ENCODE measurements around the gene TCL1A.
"Not testable (repeated sequence)": the region's sequence is repeated elsewhere in the genome, so short reads cannot be mapped to it uniquely, and the experiment has no call there.

TCL1A gene

DNA sequence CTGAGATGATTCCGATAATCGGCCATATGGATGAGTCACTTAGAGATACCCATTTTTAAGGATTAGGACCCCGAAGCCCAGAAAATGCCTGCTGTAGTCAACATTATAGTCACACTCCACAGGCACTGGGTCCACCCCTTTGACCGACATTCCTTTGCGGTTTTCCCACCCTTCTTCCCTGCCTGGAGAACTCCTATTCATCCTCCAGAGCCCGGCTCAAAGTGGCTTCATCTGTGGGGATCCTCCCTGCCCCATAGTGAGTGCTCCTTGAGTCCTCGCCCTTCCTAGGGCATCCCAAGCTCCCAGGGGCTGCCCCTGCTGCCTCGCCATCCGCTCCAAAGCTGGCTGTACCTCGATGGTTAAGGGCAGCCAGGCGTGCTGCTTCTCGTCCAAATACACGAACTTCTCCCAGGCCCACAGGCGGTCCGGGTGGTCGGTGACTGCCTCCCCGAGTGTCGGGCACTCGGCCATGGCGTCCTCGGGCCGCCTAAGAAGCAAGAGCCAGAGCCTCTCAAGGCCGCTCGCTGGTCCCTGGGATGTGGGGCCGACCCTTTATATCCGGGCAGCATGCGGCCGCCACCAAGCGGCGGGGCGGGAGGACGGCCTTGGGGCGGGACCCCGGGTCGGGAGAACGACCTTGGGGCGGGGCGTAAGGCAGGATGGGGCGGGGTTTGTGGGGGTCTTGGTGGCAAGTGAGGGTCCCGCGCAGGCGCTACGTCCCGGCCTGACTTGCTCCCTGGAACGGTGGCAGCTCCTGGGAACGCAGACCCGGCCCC is at the start of gene TCL1A:
TSS of gene TCL1A (minus strand) at position 530 of the 776 bp plus-strand sequence. CDS start at position 471, 59 bp downstream.
- DNase-seq (ENCODE audit: low read depth) = no peak

- DNase-seq (ENCODE audit: low read depth) = not testable (repeated sequence)
Measured at GRCh38 chr14:95763032-95763431, 49.1 kb upstream of the TCL1A start.

GRCh38 chr14:95761436-95761835 is 47.5 kb upstream of the TCL1A start:
- DNase-seq (ENCODE audit: low read depth) = no peak

GRCh38 chr14:95760596-95760995 is 46.7 kb upstream of the TCL1A start:
- no peak for DNase-seq (ENCODE audit: low read depth)

DNA sequence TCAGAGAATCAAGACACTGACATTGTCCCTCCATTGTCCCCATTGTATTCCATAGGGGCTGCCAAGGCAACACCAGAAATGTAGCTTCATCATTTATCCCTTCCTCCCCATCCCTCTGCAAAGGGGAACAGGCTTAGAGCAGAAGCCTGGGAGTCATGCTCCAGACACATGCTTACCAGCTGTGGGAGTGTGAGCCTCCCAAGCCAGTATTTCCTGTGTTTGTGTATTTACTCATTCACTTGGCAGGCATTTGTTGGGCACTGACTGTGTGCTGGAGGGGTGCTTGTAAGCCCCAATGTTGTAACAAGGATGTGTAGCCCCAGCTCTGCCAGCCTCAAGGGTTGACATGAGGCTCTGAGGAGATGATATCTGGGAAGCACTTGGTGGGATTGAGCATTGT is 46.0 kb upstream of the TCL1A start:
- no peak for DNase-seq (ENCODE audit: low read depth)

DNA sequence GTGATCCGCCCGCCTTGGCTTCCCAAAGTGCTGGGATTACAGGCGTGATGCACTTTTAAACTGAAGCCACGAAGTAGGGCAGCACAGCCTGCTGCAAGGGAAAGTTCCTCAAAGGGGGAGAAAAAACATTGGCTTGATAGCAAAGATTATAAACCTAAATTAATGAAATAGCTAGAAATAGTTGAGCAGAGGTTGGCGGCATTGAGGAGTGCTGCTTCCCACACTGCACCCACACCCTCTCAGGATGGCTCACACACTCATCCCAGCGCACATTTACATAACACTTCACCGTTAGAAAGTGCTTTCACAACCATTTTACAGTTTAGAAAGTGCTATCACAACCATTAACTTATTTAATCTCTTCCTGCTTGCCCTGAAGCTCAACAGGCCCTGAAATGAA is 44.4 kb upstream of the TCL1A start:
- no peak for DNase-seq (ENCODE audit: low read depth)

- no peak for DNase-seq (ENCODE audit: low read depth)
Measured at GRCh38 chr14:95756751-95757150, 42.8 kb upstream of the TCL1A start.

GRCh38 chr14:95756127-95756526 is 42.2 kb upstream of the TCL1A start:
- no peak for DNase-seq (ENCODE audit: low read depth)

DNA sequence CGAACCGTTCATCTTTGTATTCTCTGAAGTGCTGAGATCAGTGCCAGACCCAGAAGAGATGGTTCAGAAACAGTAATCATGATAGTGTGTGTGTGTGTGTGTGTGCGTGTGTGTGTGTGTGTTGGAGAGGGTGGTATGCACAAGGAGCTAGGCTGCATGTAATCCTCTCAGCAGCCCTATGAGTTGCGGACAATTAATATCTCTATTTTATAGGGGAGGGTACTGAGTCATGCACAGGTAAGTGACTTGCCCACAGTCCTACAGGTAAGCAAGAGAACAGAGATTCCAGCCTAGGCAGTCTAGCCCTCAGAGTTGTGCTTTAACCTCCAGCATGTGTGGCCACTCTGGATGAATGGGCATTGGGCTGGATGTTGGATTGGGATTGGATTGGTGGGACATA is 27.9 kb upstream of the TCL1A start:
- DNase-seq (ENCODE audit: low read depth) = no peak

DNA sequence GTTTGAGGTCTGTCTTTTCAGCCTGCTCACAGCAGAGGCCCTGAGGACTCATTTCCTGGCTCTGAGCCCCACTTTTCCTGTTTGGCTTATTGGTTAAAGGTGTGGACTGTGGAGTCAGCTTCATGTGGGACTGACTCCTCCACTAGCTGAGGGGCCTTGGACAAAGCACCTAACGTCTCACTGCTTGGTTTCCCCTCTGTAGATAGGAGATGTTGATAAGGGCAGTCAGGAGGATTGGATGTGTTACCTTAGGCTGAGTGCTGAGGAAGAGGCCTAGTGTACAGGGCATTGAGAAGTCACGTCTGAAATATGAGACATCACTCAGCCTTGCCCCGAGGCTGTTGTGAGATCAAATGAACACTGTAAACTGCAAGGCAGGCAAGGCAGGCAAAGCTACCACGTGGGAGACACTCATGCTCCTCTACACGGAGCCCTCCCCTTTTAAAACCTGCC is 27.1 kb upstream of the TCL1A start:
- no peak for DNase-seq (ENCODE audit: low read depth)

DNA sequence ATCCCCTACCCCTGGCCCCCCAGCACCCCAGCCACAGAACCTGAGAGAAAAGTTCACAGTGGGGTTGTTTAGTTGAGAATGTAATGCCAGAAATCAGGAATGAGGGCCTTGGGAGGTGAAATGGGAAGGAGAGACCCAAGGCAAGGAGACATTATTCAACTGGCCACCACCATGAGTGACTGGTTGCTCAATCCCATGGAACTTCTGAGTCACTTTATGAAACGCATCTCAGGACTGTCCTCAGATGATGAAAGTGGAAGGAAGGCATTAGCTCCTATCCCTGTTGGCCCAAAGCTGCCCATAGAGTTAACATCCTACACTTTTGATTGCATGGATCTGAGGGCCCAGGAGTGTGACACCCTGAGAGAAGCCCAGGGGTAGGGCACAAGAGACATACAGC is 25.4 kb upstream of the TCL1A start:
- DNase-seq (ENCODE audit: low read depth) = no peak

DNA sequence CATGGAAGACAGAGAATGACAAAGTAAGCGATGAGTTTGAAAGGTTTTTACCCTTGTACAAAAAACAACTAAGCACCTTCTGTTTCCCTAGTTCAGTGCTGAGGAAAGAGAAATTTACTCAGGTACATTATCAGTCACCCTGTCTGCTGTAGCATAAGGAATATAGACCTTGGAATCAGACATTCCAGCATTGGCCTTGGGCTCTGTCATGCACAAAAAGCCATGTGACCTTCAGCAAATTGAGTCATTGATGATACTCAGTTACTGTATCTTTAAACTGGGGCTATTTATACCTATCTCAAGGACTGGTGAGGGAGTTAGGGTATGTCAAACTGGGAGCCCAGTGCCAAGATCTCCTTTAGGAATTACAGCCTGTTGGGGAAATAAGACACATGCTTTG is 19.3 kb upstream of the TCL1A start:
- DNase-seq (ENCODE audit: low read depth) = no peak

GRCh38 chr14:95730126-95730525 is 16.2 kb upstream of the TCL1A start:
- DNase-seq (ENCODE audit: low read depth) = no peak

GRCh38 chr14:95729402-95730028 is 15.6 kb upstream of the TCL1A start:
- DNase-seq (ENCODE audit: low read depth) = not testable (repeated sequence)

GRCh38 chr14:95727056-95727700 is 13.3 kb upstream of the TCL1A start:
- no peak for DNase-seq (ENCODE audit: low read depth)

DNA sequence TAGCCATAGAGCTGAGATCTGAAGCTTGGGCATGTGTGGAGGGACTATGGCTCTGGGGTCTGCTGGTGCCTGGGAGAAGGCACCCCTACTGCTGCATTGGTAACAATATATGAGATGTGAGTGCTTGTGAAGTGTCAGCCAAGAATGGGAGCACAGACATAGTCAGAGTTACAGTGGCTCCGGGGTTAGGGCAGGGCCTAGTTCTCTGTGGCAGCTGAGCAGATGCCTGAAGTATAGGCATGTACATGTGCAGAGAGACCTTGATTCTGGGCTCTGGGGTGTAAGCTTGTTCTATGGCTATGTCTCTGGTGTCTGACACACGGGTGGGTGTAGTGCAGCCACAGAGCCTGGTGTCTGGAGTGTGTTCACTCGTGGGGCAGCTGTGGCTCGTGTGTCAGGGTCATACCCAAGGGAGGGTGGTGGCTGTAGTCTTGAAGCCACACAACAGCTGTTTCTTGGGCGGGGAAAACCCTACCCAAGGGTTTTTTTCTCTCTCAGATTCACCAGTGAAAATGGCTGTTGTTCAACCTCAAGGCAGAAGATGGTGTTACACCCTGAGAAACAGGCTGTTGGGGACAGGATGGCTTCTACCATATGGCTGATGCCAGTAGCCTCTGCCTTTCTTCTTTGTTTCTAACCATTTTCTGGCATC is 11.9 kb upstream of the TCL1A start:
- DNase-seq (ENCODE audit: low read depth) = no peak

DNA sequence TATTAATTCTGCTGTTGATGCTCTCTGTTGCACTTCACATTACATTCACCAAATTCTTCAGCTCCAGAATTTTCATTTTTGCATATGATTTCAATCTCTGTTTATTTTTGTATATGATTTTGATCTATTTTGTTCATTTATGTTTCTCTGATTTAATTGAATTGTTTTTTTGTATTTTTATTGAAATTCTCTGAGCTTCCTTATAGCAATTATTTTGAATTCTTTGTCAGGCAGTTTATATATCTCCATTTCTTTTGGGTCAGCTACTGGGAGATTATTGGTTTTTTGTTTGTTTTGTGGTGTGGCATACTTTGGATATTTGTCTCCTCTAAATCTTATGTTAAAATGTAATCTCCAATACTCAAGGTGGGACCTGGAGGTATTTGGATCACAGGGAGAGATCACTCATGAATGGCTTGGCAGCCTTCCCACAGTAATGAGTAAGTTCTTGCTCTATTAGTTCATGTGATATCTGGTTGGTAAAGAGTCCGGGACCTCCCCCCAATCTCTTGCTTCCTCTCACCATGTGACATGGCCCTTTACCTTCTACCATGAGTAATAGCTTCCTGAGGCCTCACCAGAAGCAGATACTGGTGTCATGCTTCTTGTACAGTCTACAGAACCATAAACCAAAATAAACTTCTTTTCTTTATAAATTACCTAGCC is 8.7 kb upstream of the TCL1A start:
- DNase-seq (ENCODE audit: low read depth) = no peak

DNA sequence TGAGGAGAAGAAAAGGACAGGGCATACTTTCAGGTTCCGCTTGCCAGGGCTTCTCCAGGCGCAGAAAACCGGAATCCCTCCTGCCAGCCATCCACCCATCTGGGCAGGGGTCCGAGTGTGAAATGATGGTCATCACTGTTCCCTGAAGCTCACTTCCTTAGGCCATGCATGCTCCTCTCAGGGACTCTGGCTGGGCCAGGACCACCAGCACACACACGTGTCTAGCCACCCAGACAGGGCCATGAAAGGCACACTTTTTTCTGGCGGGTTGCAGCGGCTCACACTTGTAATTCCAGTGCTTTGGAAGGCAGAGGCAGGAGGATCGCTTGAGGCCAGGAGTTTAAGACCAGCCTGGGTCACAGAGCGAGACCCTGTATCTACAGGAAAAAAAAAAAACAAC is 1.5 kb downstream of the TCL1A start:
- no peak for DNase-seq (ENCODE audit: low read depth)

- no peak for DNase-seq (ENCODE audit: low read depth)
Measured at GRCh38 chr14:95711476-95712176, 2.3 kb downstream of the TCL1A start.

GRCh38 chr14:95710106-95710505 is 3.8 kb downstream of the TCL1A start:
- no peak for DNase-seq (ENCODE audit: low read depth)

- DNase-seq (ENCODE audit: low read depth) = no peak
Measured at GRCh38 chr14:95707327-95707726, 6.6 kb downstream of the TCL1A start.

All from stimulated activated CD8-positive, alpha-beta memory T cell treated with anti-CD3 and anti-CD28 coated beads, Interleukin-12 subunit alpha, Interleukin-12 subunit beta, amount 100 ng/mL, for 1 hour (primary cell).